CD8-positive, alpha-beta memory T cell (primary cell): Measurements from ENCODE around the gene DISC1. TPM values are rescaled to one million over a fixed set of nuclear protein-coding genes. Genes with fewer than 3 reads are reported as not detected.

Experiments used
- CTCF ChIA-PET: fragments of 350-600 bp; sonication (Branson Sonifier 250); formaldehyde crosslinking; loops from one replicate; lab custom pipeline; 2021; ENCODE audit warnings: antibody characterized with exemption; lab: Charles Lee
- POLR2A ChIA-PET: fragments of 350-600 bp; sonication (Branson Sonifier 250); formaldehyde crosslinking; loops from one replicate; lab custom pipeline; 2021; ENCODE audit warnings: antibody characterized with exemption; lab: Charles Lee
- DNase-seq, 5 donors: peaks; one replicate each; pipeline versions ENCODE4 v3.0.0 to v3.0.0-alpha.2; 2020 to 2022; ENCODE audit warnings: mixed read lengths in 1 of 5
- H3K27ac ChIP-seq: one replicate; pipeline ENCODE4 v1.7.0; 2013; ENCODE audit warnings: low read depth, mild to moderate bottlenecking, low read length, moderate library complexity
- H3K27me3 ChIP-seq: 2 replicates; pipeline ENCODE4 v1.7.0; 2013; ENCODE audit warnings: low read length, mild to moderate bottlenecking; ENCODE audit not compliant: insufficient read depth, poor library complexity, severe bottlenecking
- H3K36me3 ChIP-seq: 2 replicates; pipeline ENCODE4 v1.7.0; 2013; ENCODE audit warnings: mild to moderate bottlenecking, low read length, moderate library complexity; ENCODE audit not compliant: insufficient read depth
- H3K4me1 ChIP-seq: 2 replicates; pipeline ENCODE4 v1.7.0; 2013; ENCODE audit warnings: mild to moderate bottlenecking, low read length, moderate library complexity; ENCODE audit not compliant: insufficient read depth
- H3K4me3 ChIP-seq: 2 replicates; pipeline ENCODE4 v1.7.0; 2013; ENCODE audit warnings: mild to moderate bottlenecking, low read length
- H3K9me3 ChIP-seq: 2 replicates; pipeline ENCODE4 v1.7.0; 2013; ENCODE audit warnings: mild to moderate bottlenecking, low read length
- H3K27ac Mint-ChIP-seq, 8 donors: one replicate each; pipeline ENCODE4 v1.8.0; 2020 to 2021; ENCODE audit warnings: mixed read lengths in 8 of 8, mild to moderate bottlenecking in 6 of 8, inconsistent platforms in 3 of 8, moderate library complexity in 3 of 8
- H3K27me3 Mint-ChIP-seq, 2 donors: one replicate each; pipeline ENCODE4 v1.8.0; 2020 to 2021; ENCODE audit warnings: mixed read lengths in 2 of 2, mild to moderate bottlenecking in 1 of 2, moderate library complexity in 1 of 2
- H3K36me3 Mint-ChIP-seq, 3 donors: one replicate each; pipeline ENCODE4 v1.8.0; 2020 to 2021; ENCODE audit warnings: mixed read lengths in 3 of 3, inconsistent platforms in 1 of 3, mild to moderate bottlenecking in 1 of 3
- H3K4me1 Mint-ChIP-seq, 3 donors: one replicate each; pipeline ENCODE4 v1.8.0; 2020 to 2021; ENCODE audit warnings: mixed read lengths in 3 of 3, inconsistent platforms in 1 of 3, mild to moderate bottlenecking in 1 of 3
- H3K4me3 Mint-ChIP-seq, 7 donors: one replicate each; pipeline ENCODE4 v1.8.0; 2020 to 2021; ENCODE audit warnings: mixed read lengths in 7 of 7, mild to moderate bottlenecking in 6 of 7, moderate library complexity in 4 of 7, inconsistent platforms in 2 of 7
- H3K9me3 Mint-ChIP-seq, 5 donors: one replicate each; pipeline ENCODE4 v1.8.0; 2020 to 2022; ENCODE audit warnings: mixed read lengths in 5 of 5, mild to moderate bottlenecking in 3 of 5, moderate library complexity in 2 of 5, inconsistent platforms in 1 of 5
- polyA plus RNA-seq: library from polyadenylated mRNA; unstranded; fragments of 300-500 nt; fragmentation: Illumina TruSeq; gene quantifications from one replicate; pipeline ENCODE4 v1.2.3, GENCODE V29; 2021
- total RNA-seq, 2 experiments: library from RNA; stranded (reverse); gene quantifications; one replicate each; pipeline ENCODE4 v1.2.3, GENCODE V29; 2021

Gene DISC1
- total and polyA plus RNA-seq, 3 experiments from 2014 or later = 0.60 to 2.4 (median 1.0) TPM

GRCh38 chr1:231931846-231932454, 305.4 kb downstream of the DISC1 start:
- no peaks in the 10 kb centered on the region for H3K36me3 ChIP-seq
- peak in 2 of 5 donors; percentile 11 to 32 for DNase-seq
- H3K4me3 Mint-ChIP-seq = no peak overlapping the region
- H3K27ac ChIP-seq = no peak overlapping the region
- H3K27me3 ChIP-seq = no peaks in the 10 kb centered on the region
- H3K27me3 Mint-ChIP-seq = peaks cover 0 to 2% of the 10 kb centered on the region in 2 donors
- no peak overlapping the region for H3K27ac Mint-ChIP-seq
- CTCF ChIA-PET = interaction anchor here (0.8 to 2.0 kb wide), 6 partner anchors 11 to 65 kb away, joined by 3 to 8 read pairs (median 6); no protein-coding TSS in a partner anchor
- H3K4me3 ChIP-seq = no peak overlapping the region
- POLR2A ChIA-PET = no interaction called here
- peaks cover 16 to 37% (median 27%) of the 10 kb centered on the region in 3 donors for H3K4me1 Mint-ChIP-seq
- peaks cover 0 to 4% (median 0%) of the 10 kb centered on the region in 3 donors for H3K36me3 Mint-ChIP-seq
- H3K9me3 ChIP-seq = no peaks in the 10 kb centered on the region
- H3K9me3 Mint-ChIP-seq = peaks cover 0 to 10% (median 6%) of the 10 kb centered on the region in 5 donors
- peaks cover 22% of the 10 kb centered on the region for H3K4me1 ChIP-seq

- H3K27me3 Mint-ChIP-seq = peaks cover 0 to 2% of the 10 kb centered on the region in 2 donors
- H3K4me3 ChIP-seq = no peak overlapping the region
- no peaks in the 10 kb centered on the region for H3K9me3 ChIP-seq
- ChIA-PET POLR2A (interaction anchor here (0.5 kb wide), 1 partner anchor 18 kb away, joined by 6 read pairs; no protein-coding TSS in a partner anchor), CTCF (interaction anchor here (1.8 kb wide), 1 partner anchor 49 kb away, joined by 5 read pairs; no protein-coding TSS in a partner anchor)
- H3K4me3 Mint-ChIP-seq = no peak overlapping the region
- H3K27me3 ChIP-seq = no peaks in the 10 kb centered on the region
- no peaks in the 10 kb centered on the region for H3K36me3 ChIP-seq
- H3K27ac Mint-ChIP-seq = no peak overlapping the region
- peaks cover 0 to 10% (median 6%) of the 10 kb centered on the region in 5 donors for H3K9me3 Mint-ChIP-seq
- DNase-seq = no peak
- peaks cover 13 to 24% (median 18%) of the 10 kb centered on the region in 3 donors for H3K4me1 Mint-ChIP-seq
- peaks cover 22% of the 10 kb centered on the region for H3K4me1 ChIP-seq
- peaks cover 0 to 8% (median 3%) of the 10 kb centered on the region in 3 donors for H3K36me3 Mint-ChIP-seq
- H3K27ac ChIP-seq = no peak overlapping the region
These were observed 307.4 kb downstream of the DISC1 start for GRCh38 chr1:231933711-231934626.

- peaks cover 0 to 13% (median 6%) of the 10 kb centered on the region in 3 donors for H3K36me3 Mint-ChIP-seq
- CTCF ChIA-PET = no interaction called here
- peaks cover 9 to 17% (median 11%) of the 10 kb centered on the region in 3 donors for H3K4me1 Mint-ChIP-seq
- no peak overlapping the region for H3K4me3 Mint-ChIP-seq
- H3K4me1 ChIP-seq = peaks cover 16% of the 10 kb centered on the region
- H3K27me3 Mint-ChIP-seq = no peaks in the 10 kb centered on the region
- H3K27ac Mint-ChIP-seq = no peak overlapping the region
- POLR2A ChIA-PET = interaction anchor here (0.5 kb wide), 1 partner anchor 19 kb away, joined by 6 read pairs; no protein-coding TSS in a partner anchor
- H3K36me3 ChIP-seq = no peaks in the 10 kb centered on the region
- no peaks in the 10 kb centered on the region for H3K27me3 ChIP-seq
- no peak for DNase-seq
- H3K9me3 Mint-ChIP-seq = peaks cover 0 to 10% (median 6%) of the 10 kb centered on the region in 5 donors
- H3K27ac ChIP-seq = no peak overlapping the region
- H3K9me3 ChIP-seq = no peaks in the 10 kb centered on the region
- H3K4me3 ChIP-seq = no peak overlapping the region
These were observed 308.2 kb downstream of the DISC1 start for GRCh38 chr1:231934797-231935196.

GRCh38 chr1:231935856-231936255, 309.3 kb downstream of the DISC1 start:
- H3K27ac ChIP-seq = no peak overlapping the region
- peaks cover 0 to 1% of the 10 kb centered on the region in 2 donors for H3K27me3 Mint-ChIP-seq
- H3K9me3 Mint-ChIP-seq = peaks cover 0 to 10% (median 6%) of the 10 kb centered on the region in 5 donors
- H3K27me3 ChIP-seq = no peaks in the 10 kb centered on the region
- H3K36me3 Mint-ChIP-seq = peaks cover 0 to 9% (median 7%) of the 10 kb centered on the region in 3 donors
- CTCF ChIA-PET = no interaction called here
- H3K9me3 ChIP-seq = no peaks in the 10 kb centered on the region
- no peak overlapping the region for H3K4me3 ChIP-seq
- H3K4me1 ChIP-seq = peaks cover 8% of the 10 kb centered on the region
- no peak for DNase-seq
- no peak overlapping the region for H3K4me3 Mint-ChIP-seq
- H3K36me3 ChIP-seq = no peaks in the 10 kb centered on the region
- H3K27ac Mint-ChIP-seq = peak overlapping the region in 2 of 8 donors; percentile 30 to 69
- peaks cover 0 to 6% (median under 1%) of the 10 kb centered on the region in 3 donors for H3K4me1 Mint-ChIP-seq
- POLR2A ChIA-PET = no interaction called here

- Histone ChIP-seq H3K9me3 (no peaks in the 10 kb centered on the region), H3K4me1 (no peaks in the 10 kb centered on the region), H3K27me3 (no peaks in the 10 kb centered on the region), H3K36me3 (no peaks in the 10 kb centered on the region), H3K4me3 (no peak overlapping the region), H3K27ac (no peak overlapping the region)
- H3K9me3 Mint-ChIP-seq = peaks cover 0 to 7% (median 4%) of the 10 kb centered on the region in 5 donors
- POLR2A ChIA-PET = no interaction called here
- peak overlapping the region in 1 of 8 donors; percentile 74 for H3K27ac Mint-ChIP-seq
- H3K4me1 Mint-ChIP-seq = no peaks in the 10 kb centered on the region
- peaks cover 0 to 9% (median 9%) of the 10 kb centered on the region in 3 donors for H3K36me3 Mint-ChIP-seq
- no peak overlapping the region for H3K4me3 Mint-ChIP-seq
- no peak for DNase-seq
- H3K27me3 Mint-ChIP-seq = peaks cover 0 to 1% of the 10 kb centered on the region in 2 donors
- CTCF ChIA-PET = no interaction called here
These were observed 310.6 kb downstream of the DISC1 start for GRCh38 chr1:231936983-231937775.

- H3K36me3 ChIP-seq = no peaks in the 10 kb centered on the region
- no peaks in the 10 kb centered on the region for H3K4me1 ChIP-seq
- H3K9me3 ChIP-seq = no peaks in the 10 kb centered on the region
- no peaks in the 10 kb centered on the region for H3K9me3 Mint-ChIP-seq
- no peak overlapping the region for H3K27ac ChIP-seq
- H3K27me3 Mint-ChIP-seq = peaks cover 0 to 1% of the 10 kb centered on the region in 2 donors
- no peaks in the 10 kb centered on the region for H3K27me3 ChIP-seq
- no peaks in the 10 kb centered on the region for H3K4me1 Mint-ChIP-seq
- CTCF ChIA-PET = no interaction called here
- DNase-seq = no peak
- H3K27ac Mint-ChIP-seq = no peak overlapping the region
- H3K36me3 Mint-ChIP-seq = peaks cover 0 to 13% (median 11%) of the 10 kb centered on the region in 3 donors
- no peak overlapping the region for H3K4me3 Mint-ChIP-seq
- POLR2A ChIA-PET = no interaction called here
- H3K4me3 ChIP-seq = no peak overlapping the region
These were observed 311.6 kb downstream of the DISC1 start for GRCh38 chr1:231938211-231938610.

- no peak for DNase-seq
- no peak overlapping the region for H3K4me3 ChIP-seq
- Mint-ChIP-seq H3K27ac (peak overlapping the region in 1 of 8 donors; percentile 7), H3K27me3 (peaks cover 0 to 1% of the 10 kb centered on the region in 2 donors), H3K4me1 (no peaks in the 10 kb centered on the region), H3K4me3 (no peak overlapping the region), H3K9me3 (no peaks in the 10 kb centered on the region), H3K36me3 (peaks cover 0 to 15% (median 11%) of the 10 kb centered on the region in 3 donors)
- no peaks in the 10 kb centered on the region for H3K4me1 ChIP-seq
- H3K27me3 ChIP-seq = no peaks in the 10 kb centered on the region
- ChIA-PET CTCF (no interaction called here), POLR2A (no interaction called here)
- no peak overlapping the region for H3K27ac ChIP-seq
- H3K9me3 ChIP-seq = no peaks in the 10 kb centered on the region
- no peaks in the 10 kb centered on the region for H3K36me3 ChIP-seq
These were observed 312.1 kb downstream of the DISC1 start for GRCh38 chr1:231938711-231939110.
